Measurements from ENCODE around the gene CAP2. TPM values are rescaled to one million over a fixed set of nuclear protein-coding genes. Genes with fewer than 3 reads are reported as not detected.

Gene CAP2
- total RNA-seq, 1 experiment from 2014 or later: 11.5 TPM

GRCh38 chr6:17589406-17590096 is 196.2 kb downstream of the CAP2 start:
- H3K4me2 ChIP-seq (ENCODE audit: insufficient read depth, insufficient read length, low read length): no peak overlapping the region
- no peak overlapping the region for H2AFZ ChIP-seq (ENCODE audit: low read length)
- H4K5ac ChIP-seq (ENCODE audit: insufficient read length, low read depth, low read length): no peak overlapping the region
- Mint-ChIP-seq H3K4me1 (0 out of 4 replicates have a peak, but pooled peaks cover 0 to 3% of the 10 kb centered on the region in 2 experiments), H3K4me3 (no peak overlapping the region), H3K27ac (no peak overlapping the region), H3K9me3 (no peaks in the 10 kb centered on the region), H3K27me3 (ENCODE audit: low read depth) (no peaks in the 10 kb centered on the region), H3K36me3 (ENCODE audit: insufficient read depth in 1 of 3, low read depth in 3 of 3) (no peaks in the 10 kb centered on the region)
- no peaks in the 10 kb centered on the region for H3K4me1 ChIP-seq (ENCODE audit: insufficient read depth, low read length)
- H2BK15ac ChIP-seq (ENCODE audit: low read depth, low read length): no peak overlapping the region
- H2BK120ac ChIP-seq (ENCODE audit: low read depth, low read length, poor library complexity, severe bottlenecking): no peak overlapping the region
- no peak overlapping the region for H2BK12ac ChIP-seq (ENCODE audit: insufficient read length, low read depth, low read length)
- H3K79me2 ChIP-seq (ENCODE audit: insufficient read depth, low read length): no peaks in the 10 kb centered on the region
- no peaks in the 10 kb centered on the region for H3K79me1 ChIP-seq (ENCODE audit: insufficient read depth, low read depth, low read length, poor library complexity, severe bottlenecking)
- no peak overlapping the region for H2BK20ac ChIP-seq (ENCODE audit: low read depth, low read length, poor library complexity, severe bottlenecking)
- no peak overlapping the region for H3K56ac ChIP-seq (ENCODE audit: insufficient read length, low read depth, low read length)
- no peak for TF ChIP-seq CTCF (conservative IDR thresholded peaks at IDR 0.05)
- no peak overlapping the region for H3K18ac ChIP-seq (ENCODE audit: insufficient read length, low read depth, low read length)
- H3K23ac ChIP-seq (ENCODE audit: insufficient read length, low read depth, low read length): no peak overlapping the region
- no peak overlapping the region for H4K8ac ChIP-seq (replicated peaks; ENCODE audit: insufficient read length, low read depth, low read length)
- WGBS (ENCODE audit: extremely low coverage, insufficient read length, low lambda C conversion rate): no CpG with 5 or more reads among the region's 5 CpGs
- H4K20me1 ChIP-seq (ENCODE audit: control insufficient read depth, insufficient read depth, insufficient read length): no peaks in the 10 kb centered on the region
- no peak overlapping the region for H3K27ac ChIP-seq (ENCODE audit: insufficient read length, low read depth, low read length)
- H3K9me3 ChIP-seq (ENCODE audit: control insufficient read depth, low read depth, low read length): no peaks in the 10 kb centered on the region
- no peaks in the 10 kb centered on the region for H3K23me2 ChIP-seq (ENCODE audit: insufficient read length, low read depth, low read length, poor library complexity, severe bottlenecking)
- no peak overlapping the region for H2AK5ac ChIP-seq (ENCODE audit: insufficient read length, low read length)
- DNase-seq: peak; percentile 58
- no peak overlapping the region for H3K4ac ChIP-seq (ENCODE audit: low read depth, low read length)
- H3K27me3 ChIP-seq (ENCODE audit: insufficient read depth, low read length): no peaks in the 10 kb centered on the region
- no peak overlapping the region for H4K91ac ChIP-seq (ENCODE audit: insufficient read length, low read depth, low read length)
- H3T11ph ChIP-seq (ENCODE audit: low read length): no peak overlapping the region
- no peak overlapping the region for H2BK5ac ChIP-seq (ENCODE audit: insufficient read length, low read length)
- no peak overlapping the region for H3K14ac ChIP-seq (ENCODE audit: insufficient read depth, low read length)
- no peak overlapping the region for H3K9ac ChIP-seq (ENCODE audit: extremely low read depth, insufficient read length, low read length)
